Spleen (tissue), 11 donors: ENCODE data around the gene FCHO2. TPM values are rescaled to one million over a fixed set of nuclear protein-coding genes. Genes with fewer than 3 reads are reported as not detected.
"Not testable (repeated sequence)": the region's sequence is repeated elsewhere in the genome, so short reads cannot be mapped to it uniquely, and the experiment has no call there.

Experiments
- DNase-seq: peaks from one replicate; pipeline ENCODE4 v3.0.0-alpha.2; 2020
- H3K27ac ChIP-seq, 8 donors: fragments of 200-600 bp; sonication (generic) in 7 of 8; 1 replicate in 4 of 8; 2 replicates in 4 of 8; pipeline versions ENCODE4 v1.5.0 to v1.8.0; 2016 to 2021; ENCODE audit warnings: inconsistent platforms in 4 of 8, mild to moderate bottlenecking in 4 of 8, moderate library complexity in 1 of 8
- H3K27me3 ChIP-seq, 7 donors: fragments of 200-600 bp; sonication (generic) in 6 of 7; replicated peaks in 1 of 7; 1 replicate in 4 of 7; 2 replicates in 3 of 7; pipeline versions ENCODE4 v1.5.0 to v1.8.0; 2016 to 2021; ENCODE audit warnings: inconsistent platforms in 3 of 7, mild to moderate bottlenecking in 1 of 7
- H3K36me3 ChIP-seq, 6 donors: fragments of 200-600 bp; sonication (generic) in 5 of 6; 1 replicate in 4 of 6; 2 replicates in 2 of 6; pipeline versions ENCODE4 v1.5.0 to v1.8.0; 2016 to 2021; ENCODE audit warnings: inconsistent platforms in 2 of 6
- H3K4me1 ChIP-seq, 6 donors: fragments of 200-600 bp; sonication (generic) in 5 of 6; 1 replicate in 3 of 6; 2 replicates in 3 of 6; pipeline versions ENCODE4 v1.5.0 to v1.8.0; 2016 to 2021; ENCODE audit warnings: inconsistent platforms in 3 of 6
- H3K4me3 ChIP-seq, 8 donors: fragments of 200-600 bp; sonication (generic) in 7 of 8; 1 replicate in 4 of 8; 2 replicates in 4 of 8; pipeline versions ENCODE4 v1.5.0 to v1.8.0; 2016 to 2021; ENCODE audit warnings: inconsistent platforms in 4 of 8, mild to moderate bottlenecking in 4 of 8, moderate library complexity in 2 of 8
- H3K9me3 ChIP-seq, 8 donors: fragments of 200-600 bp; sonication (generic) in 7 of 8; 1 replicate in 4 of 8; 2 replicates in 4 of 8; pipeline versions ENCODE4 v1.5.0 to v1.8.0; 2016 to 2021; ENCODE audit warnings: inconsistent platforms in 4 of 8
- CTCF ChIP-seq, 11 experiments: fragments of 200-600 bp in 7 of 11; fragments of 450-650 bp in 4 of 11; sonication (generic) in 4 of 11; IDR thresholded peaks in 8 of 11; conservative IDR thresholded peaks in 3 of 11; 1 replicate in 7 of 11; 2 replicates in 4 of 11; pipeline versions ENCODE4 v1.4.0 to v1.8.0; 2016 to 2021; ENCODE audit warnings: antibody characterized with exemption in 11 of 11, inconsistent platforms in 4 of 11, mild to moderate bottlenecking in 1 of 11
- POLR2A ChIP-seq, 3 donors: fragments of 450-650 bp; IDR thresholded peaks; one replicate each; pipeline ENCODE4 v1.5.1; 2017; ENCODE audit warnings: antibody characterized with exemption in 3 of 3, mild to moderate bottlenecking in 1 of 3
- POLR2AphosphoS5 ChIP-seq, 3 donors: sonication (generic); formaldehyde crosslinking; IDR thresholded peaks; one replicate each; pipeline ENCODE4 v1.5.1; 2017; ENCODE audit warnings: antibody characterized with exemption in 3 of 3
- WGBS, 5 donors: extraction: QIAGEN DNeasy Blood & Tissue Kit in 3 of 5; methylation state at CpG; one replicate each; pipeline versions ENCODE4 v1.1.5 to v1.1.7; 2013 to 2018; 5-methylcytosine and 5-hydroxymethylcytosine counted together
- intact Hi-C: fragments of 100-400 bp; cut with DNase I; formaldehyde crosslinking; loops from one replicate; pipeline ENCODE4 v1.15.0; 2023; ENCODE audit warnings: low total_unique reads
- polyA plus RNA-seq, 3 donors: library from polyadenylated mRNA; stranded (reverse); fragments of 200-250 nt; gene quantifications; one replicate each; pipeline ENCODE4 v1.2.1, GENCODE V29; 2013
- total RNA-seq, 7 donors: library from RNA; depleted of rRNA in 3 of 7; stranded (reverse); fragments of >200 nt in 3 of 7; fragmentation: NEBNext Ultra II Directional in 4 of 7; extraction: Animal tissue kit (Norgen Biotek cat#: 25700) in 4 of 7; gene quantifications; one replicate each; pipeline versions ENCODE4 v1.1.0 to v1.2.1, GENCODE V29; 2016 to 2021
- donor health status: healthy with polysubstance abuse.
- donor health status: DM: no; HTN: no; CAD: no; lungs with moderate emphysema.
- donor health status: DM: no; HTN: no; CAD: no.
- donor health status: Bipolar disorder and iron deficiency.
- donor health status: healthy.
- donor health status: DM: no; HTN: no; CAD: no.
- donor health status: DM: yes; HTN: yes; CAD: no.

Gene FCHO2
- total and polyA plus RNA-seq, 10 donors, result 5.6 to 86.6 (median 41.2) TPM

DNA sequence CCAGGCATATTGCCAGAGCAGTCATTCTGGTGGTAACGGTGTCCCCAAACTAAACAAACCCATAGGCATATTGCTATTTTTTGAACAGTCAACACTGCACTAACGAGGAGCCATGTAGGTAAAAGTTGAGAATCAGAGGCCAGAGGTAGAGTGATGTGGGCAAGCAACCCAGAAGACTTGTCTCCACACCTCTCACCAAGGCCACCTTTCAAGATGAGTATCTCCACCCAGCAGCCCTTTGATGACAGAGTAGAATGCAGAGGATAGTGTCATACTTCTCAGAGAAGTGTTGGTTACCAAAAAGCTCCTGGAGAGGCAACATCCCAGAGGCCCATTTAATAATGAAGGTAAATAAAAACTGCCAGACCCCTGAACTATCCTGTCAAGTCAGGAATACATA is 63.9 kb downstream of the FCHO2 start:
- Histone ChIP-seq H3K36me3 (peaks cover 0 to 52% (median 3%) of the 10 kb centered on the region in 6 donors), H3K27ac (no peak overlapping the region), H3K4me1 (no peaks in the 10 kb centered on the region), H3K27me3 (no peaks in the 10 kb centered on the region), H3K9me3 (no peaks in the 10 kb centered on the region), H3K4me3 (no peak overlapping the region)
- 74 to 86% (median 81%) methylated on average over 2 of the region's 2 CpGs for WGBS, 5 donors
- intact Hi-C loops, result no loop called here
- DNase-seq, result no peak
- no peak for TF ChIP-seq POLR2A (IDR thresholded peaks at IDR 0.05)
- no peak for TF ChIP-seq CTCF (IDR thresholded peaks at IDR 0.05 in 8 of 11, conservative IDR thresholded peaks at IDR 0.05 in 3 of 11)
- no peak for TF ChIP-seq POLR2AphosphoS5 (IDR thresholded peaks at IDR 0.05)

DNA sequence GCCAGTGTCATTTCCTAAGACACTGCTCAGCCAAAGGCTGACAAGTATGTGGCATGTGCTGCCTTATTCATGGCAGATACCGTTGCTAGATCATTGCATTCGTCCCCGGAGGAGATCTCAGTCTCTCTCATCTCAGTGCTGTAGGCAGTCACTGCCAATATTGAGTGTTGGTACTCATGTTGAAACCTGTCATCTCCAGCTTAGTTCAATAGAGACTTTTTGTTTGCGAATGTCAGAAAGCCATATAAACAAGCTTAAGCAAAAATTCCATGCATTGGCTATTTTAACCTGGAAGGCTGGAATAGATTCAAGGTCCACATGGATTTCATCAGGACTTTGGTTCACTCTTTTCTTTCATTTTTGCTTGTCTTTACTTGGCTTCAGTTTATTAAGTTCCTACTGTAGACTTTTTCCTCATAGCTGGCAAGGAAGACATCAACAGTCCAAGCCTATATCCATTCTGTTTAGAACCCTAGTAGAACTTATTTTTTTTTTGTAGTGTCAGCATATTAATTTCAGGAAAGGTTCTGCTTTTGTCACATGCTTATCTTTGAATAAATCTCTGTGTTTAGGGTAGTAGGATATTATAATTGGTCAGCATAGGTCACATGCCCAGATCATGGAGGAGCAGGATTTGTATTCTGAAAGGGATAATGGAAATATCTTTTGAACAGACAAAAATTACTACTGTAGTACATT is 66.8 kb downstream of the FCHO2 start:
- intact Hi-C loops, result no loop called here
- Histone ChIP-seq H3K27ac (no peak overlapping the region), H3K4me3 (no peak overlapping the region), H3K9me3 (no peaks in the 10 kb centered on the region), H3K27me3 (no peaks in the 10 kb centered on the region), H3K36me3 (peaks cover 0 to 64% (median 8%) of the 10 kb centered on the region in 6 donors), H3K4me1 (no peaks in the 10 kb centered on the region)
- TF ChIP-seq POLR2AphosphoS5 (IDR thresholded peaks at IDR 0.05), result no peak
- TF ChIP-seq POLR2A (IDR thresholded peaks at IDR 0.05), result no peak
- no peak for TF ChIP-seq CTCF (IDR thresholded peaks at IDR 0.05 in 8 of 11, conservative IDR thresholded peaks at IDR 0.05 in 3 of 11)
- DNase-seq, result no peak
- WGBS, 5 donors, result 87 to 96% (median 93%) methylated on average over 4 of the region's 4 CpGs

DNA sequence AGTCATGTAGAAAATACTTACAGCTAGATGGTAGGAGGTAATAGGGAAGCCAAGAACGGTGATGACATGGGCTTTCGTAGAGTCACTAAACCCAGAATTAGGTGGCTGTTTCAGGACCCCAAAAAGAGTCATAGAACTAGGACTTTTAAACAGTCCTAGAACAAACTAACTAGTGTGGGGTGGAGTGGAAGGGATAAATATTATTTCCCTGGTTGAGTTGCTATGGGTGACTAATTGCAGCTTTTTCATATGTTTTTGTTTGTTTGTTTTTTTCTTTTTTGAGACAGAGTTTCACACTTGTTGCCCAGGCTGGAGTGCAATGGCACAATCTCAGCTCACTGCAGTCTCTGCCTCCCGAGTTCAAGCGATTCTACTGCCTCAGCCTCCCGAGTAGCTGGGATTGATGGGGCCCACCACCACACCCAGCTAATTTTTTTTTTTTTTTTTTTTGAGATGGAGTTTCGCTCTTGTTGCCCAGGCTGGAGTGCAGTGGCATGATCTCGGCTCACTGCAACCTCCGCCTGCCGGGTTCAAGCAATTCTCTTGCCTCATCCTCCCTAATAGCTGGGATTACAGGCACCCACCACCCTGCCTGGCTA is 69.2 kb downstream of the FCHO2 start:
- H3K9me3 ChIP-seq, H3K4me1 ChIP-seq, intact Hi-C loops, DNase-seq, H3K27me3 ChIP-seq, H3K4me3 ChIP-seq, H3K27ac ChIP-seq: not testable (repeated sequence)
- 93 to 98% (median 94%) methylated on average over 9 of the region's 9 CpGs for WGBS, 5 donors
- H3K36me3 ChIP-seq, result peaks cover 0 to 64% (median 5%) of the 10 kb centered on the region in 6 donors

- Histone ChIP-seq H3K9me3 (no peaks in the 10 kb centered on the region), H3K4me3 (no peak overlapping the region), H3K27ac (no peak overlapping the region), H3K36me3 (peaks cover 0 to 49% (median 5%) of the 10 kb centered on the region in 6 donors), H3K4me1 (peaks cover 0 to 5% (median 0%) of the 10 kb centered on the region in 6 donors), H3K27me3 (no peaks in the 10 kb centered on the region)
- intact Hi-C loops, result no loop called here
- TF ChIP-seq POLR2AphosphoS5 (IDR thresholded peaks at IDR 0.05), result no peak
- no peak for TF ChIP-seq CTCF (IDR thresholded peaks at IDR 0.05 in 8 of 11, conservative IDR thresholded peaks at IDR 0.05 in 3 of 11)
- TF ChIP-seq POLR2A (IDR thresholded peaks at IDR 0.05), result no peak
- 77 to 85% (median 82%) methylated on average over 2 of the region's 2 CpGs for WGBS, 5 donors
- no peak for DNase-seq
Measured at GRCh38 chr5:73027361-73027760, 71.5 kb downstream of the FCHO2 start.
